Thyroid gland (tissue), 4 donors: ENCODE data around the gene BTBD8. TPM values are rescaled to one million over a fixed set of nuclear protein-coding genes. Genes with fewer than 3 reads are reported as not detected.

Source experiments
- DNase-seq, 2 donors: peaks; one replicate each; pipeline ENCODE4 v3.0.0-alpha.2; 2019
- H3K27ac ChIP-seq, 3 donors: fragments of 200-600 bp; sonication (generic); 1 replicate in 2 of 3; 2 replicates in 1 of 3; pipeline ENCODE4 v1.5.1; 2016 to 2019; ENCODE audit warnings: mild to moderate bottlenecking in 1 of 3, moderate library complexity in 1 of 3
- H3K27me3 ChIP-seq: fragments of 200-600 bp; sonication (generic); one replicate; pipeline ENCODE4 v1.5.1; 2019
- H3K36me3 ChIP-seq, 2 donors: fragments of 200-600 bp; sonication (generic); one replicate each; pipeline ENCODE4 v1.5.1; 2016 to 2019
- H3K4me1 ChIP-seq, 2 donors: fragments of 200-600 bp; sonication (generic); one replicate each; pipeline ENCODE4 v1.5.1; 2017 to 2019
- H3K4me3 ChIP-seq, 3 donors: fragments of 200-600 bp; sonication (generic); replicated peaks in 1 of 3; 1 replicate in 2 of 3; 2 replicates in 1 of 3; pipeline ENCODE4 v1.5.1; 2016; ENCODE audit warnings: mild to moderate bottlenecking in 1 of 3
- H3K9me3 ChIP-seq: fragments of 200-600 bp; sonication (generic); one replicate; pipeline ENCODE4 v1.5.1; 2017
- POLR2A ChIP-seq, 2 donors: fragments of 450-650 bp; IDR thresholded peaks; one replicate each; pipeline ENCODE4 v1.6.1; 2017; ENCODE audit warnings: antibody characterized with exemption in 2 of 2, mild to moderate bottlenecking in 2 of 2, moderate library complexity in 1 of 2
- WGBS, 2 donors: methylation state at CpG; one replicate each; pipeline ENCODE4 v1.1.5; 2017; 5-methylcytosine and 5-hydroxymethylcytosine counted together
- intact Hi-C: fragments of 100-400 bp; cut with DNase I; formaldehyde crosslinking; loops from one replicate; pipeline ENCODE4 v1.15.1; 2023
- total RNA-seq, 4 donors: library from RNA; depleted of rRNA; stranded (reverse); fragments of >200 nt; gene quantifications; one replicate each; pipeline ENCODE4 v1.2.3, GENCODE V29; 2016
- TF ChIP-seq, protein P1 (sequence below), 6 experiments: fragments of 200-600 bp in 3 of 6; fragments of 450-650 bp in 3 of 6; sonication (generic) in 3 of 6; IDR thresholded peaks; one replicate each; pipeline ENCODE4 v1.5.1; 2016 to 2019; ENCODE audit warnings: antibody characterized with exemption in 6 of 6, mild to moderate bottlenecking in 2 of 6, inconsistent platforms in 1 of 6, moderate library complexity in 1 of 6

BTBD8 gene
- total RNA-seq, 4 donors from 2014 or later = 11.0 to 18.3 (median 15.9) TPM

- no peaks in the 10 kb centered on the region for H3K9me3 ChIP-seq
- intact Hi-C loops = no loop called here
- H3K4me3 ChIP-seq = no peak overlapping the region
- H3K4me1 ChIP-seq = no peaks in the 10 kb centered on the region
- no peaks in the 10 kb centered on the region for H3K36me3 ChIP-seq
- no peaks in the 10 kb centered on the region for H3K27me3 ChIP-seq
- TF ChIP-seq, protein P1, sequence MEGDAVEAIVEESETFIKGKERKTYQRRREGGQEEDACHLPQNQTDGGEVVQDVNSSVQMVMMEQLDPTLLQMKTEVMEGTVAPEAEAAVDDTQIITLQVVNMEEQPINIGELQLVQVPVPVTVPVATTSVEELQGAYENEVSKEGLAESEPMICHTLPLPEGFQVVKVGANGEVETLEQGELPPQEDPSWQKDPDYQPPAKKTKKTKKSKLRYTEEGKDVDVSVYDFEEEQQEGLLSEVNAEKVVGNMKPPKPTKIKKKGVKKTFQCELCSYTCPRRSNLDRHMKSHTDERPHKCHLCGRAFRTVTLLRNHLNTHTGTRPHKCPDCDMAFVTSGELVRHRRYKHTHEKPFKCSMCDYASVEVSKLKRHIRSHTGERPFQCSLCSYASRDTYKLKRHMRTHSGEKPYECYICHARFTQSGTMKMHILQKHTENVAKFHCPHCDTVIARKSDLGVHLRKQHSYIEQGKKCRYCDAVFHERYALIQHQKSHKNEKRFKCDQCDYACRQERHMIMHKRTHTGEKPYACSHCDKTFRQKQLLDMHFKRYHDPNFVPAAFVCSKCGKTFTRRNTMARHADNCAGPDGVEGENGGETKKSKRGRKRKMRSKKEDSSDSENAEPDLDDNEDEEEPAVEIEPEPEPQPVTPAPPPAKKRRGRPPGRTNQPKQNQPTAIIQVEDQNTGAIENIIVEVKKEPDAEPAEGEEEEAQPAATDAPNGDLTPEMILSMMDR (IDR thresholded peaks at IDR 0.05) = no peak
- TF ChIP-seq POLR2A (IDR thresholded peaks at IDR 0.05) = no peak
- no peak overlapping the region for H3K27ac ChIP-seq
- DNase-seq = no peak
- WGBS, 2 donors = 92 to 94% methylated on average over 1 of the region's 1 CpG
Observed at GRCh38 chr1:92165389-92165788, 85.2 kb downstream of the BTBD8 start.

DNA sequence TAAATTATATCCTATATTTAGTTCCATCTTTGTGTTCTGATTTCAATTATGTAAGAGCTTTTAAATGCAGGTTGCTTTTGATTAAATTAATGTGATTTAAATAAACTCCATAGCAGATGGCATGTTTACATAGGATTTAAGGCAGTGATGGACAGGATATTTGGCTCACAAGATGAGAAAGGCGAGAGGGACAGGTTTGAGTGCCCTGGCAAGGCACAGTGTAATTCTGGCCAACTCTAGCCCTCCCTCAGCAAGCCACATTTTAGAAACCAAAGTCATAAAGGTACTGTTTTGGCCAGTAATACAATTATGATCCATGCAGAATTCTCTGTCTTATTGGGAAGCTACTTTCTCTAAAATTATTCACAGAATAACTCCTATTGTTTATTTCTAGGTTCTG, 87.0 kb downstream of the BTBD8 start:
- H3K9me3 ChIP-seq = no peaks in the 10 kb centered on the region
- intact Hi-C loops = no loop called here
- 94 to 100% methylated on average over 1 of the region's 1 CpG for WGBS, 2 donors
- no peaks in the 10 kb centered on the region for H3K36me3 ChIP-seq
- H3K27me3 ChIP-seq = no peaks in the 10 kb centered on the region
- H3K4me3 ChIP-seq = no peak overlapping the region
- no peaks in the 10 kb centered on the region for H3K4me1 ChIP-seq
- TF ChIP-seq, protein P1 (IDR thresholded peaks at IDR 0.05) = no peak
- TF ChIP-seq POLR2A (IDR thresholded peaks at IDR 0.05) = no peak
- no peak overlapping the region for H3K27ac ChIP-seq
- no peak for DNase-seq

GRCh38 chr1:92168657-92169056, 88.5 kb downstream of the BTBD8 start:
- Histone ChIP-seq H3K27ac (no peak overlapping the region), H3K4me3 (no peak overlapping the region), H3K27me3 (no peaks in the 10 kb centered on the region), H3K4me1 (no peaks in the 10 kb centered on the region), H3K9me3 (no peaks in the 10 kb centered on the region), H3K36me3 (no peaks in the 10 kb centered on the region)
- DNase-seq = no peak
- 87 to 93% methylated on average over 5 of the region's 5 CpGs for WGBS, 2 donors
- TF ChIP-seq, protein P1 (IDR thresholded peaks at IDR 0.05) = no peak
- TF ChIP-seq POLR2A (IDR thresholded peaks at IDR 0.05) = no peak
- intact Hi-C loops = no loop called here

DNA sequence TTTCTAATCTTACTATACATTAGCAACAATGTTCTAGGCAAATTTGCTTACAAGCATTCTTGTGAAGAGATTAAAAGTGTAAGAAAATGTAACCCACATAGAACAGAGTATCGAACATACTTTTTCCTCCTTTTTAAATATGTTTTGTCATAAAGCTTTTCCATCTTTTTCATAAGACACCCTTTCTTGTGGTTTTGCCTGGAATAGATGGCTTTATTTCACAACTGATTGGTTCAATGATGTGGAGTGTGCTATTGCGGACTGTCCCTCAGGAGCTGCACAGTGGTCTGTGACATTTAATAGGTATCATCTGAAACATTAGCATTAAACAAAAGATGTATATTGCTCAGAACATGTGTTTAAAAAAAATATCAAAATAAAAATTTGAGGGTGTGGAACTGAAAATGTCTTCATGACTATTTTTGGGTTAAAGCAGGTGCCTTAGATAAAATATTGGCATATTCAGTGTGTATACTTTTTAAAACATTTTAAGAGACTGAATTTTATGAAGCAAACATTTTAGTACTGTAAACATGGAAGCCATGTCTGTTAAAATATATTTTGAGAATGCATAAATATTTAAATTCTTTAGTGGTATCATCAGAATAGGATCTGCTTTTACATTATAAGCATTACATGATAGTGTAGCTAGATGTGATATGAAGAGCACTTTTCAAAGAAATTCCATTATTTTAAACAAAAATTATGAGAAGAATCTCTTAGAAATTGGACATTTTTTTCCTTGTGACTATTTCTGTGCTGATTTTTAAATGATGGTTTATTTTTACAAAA, 89.3 kb downstream of the BTBD8 start:
- H3K4me3 ChIP-seq = no peak overlapping the region
- 96 to 98% methylated on average over 2 of the region's 2 CpGs for WGBS, 2 donors
- TF ChIP-seq POLR2A (IDR thresholded peaks at IDR 0.05) = no peak
- TF ChIP-seq, protein P1 (IDR thresholded peaks at IDR 0.05) = no peak
- no peak for DNase-seq
- H3K9me3 ChIP-seq = no peaks in the 10 kb centered on the region
- no peaks in the 10 kb centered on the region for H3K4me1 ChIP-seq
- H3K27me3 ChIP-seq = no peaks in the 10 kb centered on the region
- H3K36me3 ChIP-seq = no peaks in the 10 kb centered on the region
- H3K27ac ChIP-seq = no peak overlapping the region
- intact Hi-C loops = no loop called here

GRCh38 chr1:92184632-92185031, 104.5 kb downstream of the BTBD8 start:
- intact Hi-C loops = no loop called here
- WGBS, 2 donors = 83 to 90% methylated on average over 1 of the region's 1 CpG
- H3K27ac ChIP-seq = no peak overlapping the region
- H3K4me1 ChIP-seq = no peaks in the 10 kb centered on the region
- TF ChIP-seq, protein P1 (IDR thresholded peaks at IDR 0.05) = no peak
- TF ChIP-seq POLR2A (IDR thresholded peaks at IDR 0.05) = no peak
- H3K36me3 ChIP-seq = peaks cover 0 to 8% of the 10 kb centered on the region in 2 donors
- no peak for DNase-seq
- H3K4me3 ChIP-seq = no peak overlapping the region
- no peaks in the 10 kb centered on the region for H3K9me3 ChIP-seq
- no peaks in the 10 kb centered on the region for H3K27me3 ChIP-seq
